HepG2 (cell line): ENCODE measurements around the gene FUT1. TPM values are rescaled to one million over a fixed set of nuclear protein-coding genes. Genes with fewer than 3 reads are reported as not detected.

Experiments
- ATAC-seq: fragments of 200-7000 bp; cut with Tn5 transposase; 3 replicates; pipeline ENCODE4 v1.9.1; 2020; ENCODE audit warnings: mild to moderate bottlenecking, moderate library complexity
- BruUV-seq: library from RNA; stranded (reverse); fragments of 400-500 nt; replicated peaks from 2 replicates; lab custom pipeline; 2021; lab: Mats Ljungman, UMichigan
- CTCF ChIA-PET: fragments of 300-600 bp; formaldehyde crosslinking; extraction: SDS; loops from one replicate; lab custom pipeline; 2021; ENCODE audit warnings: low total read pairs, inconsistent platforms, low intra/inter-chr PET ratio; lab: Yijun Ruan, JAX
- POLR2A ChIA-PET: fragments of 350-600 bp; sonication (Branson Sonifier 250); formaldehyde crosslinking; loops from one replicate; lab custom pipeline; 2020; ENCODE audit warnings: antibody characterized with exemption, inconsistent platforms; lab: Yijun Ruan, JAX
- DNase-seq: peaks from one replicate; pipeline ENCODE4 v3.0.0-alpha.2; 2015; ENCODE audit warnings: low spot score
- FAIRE-seq: peaks from 3 replicates; lab custom pipeline; 2011; peaks lifted over from hg19 to GRCh38; lab: Jason Lieb, UNC
- H2AFZ ChIP-seq: one replicate; pipeline ENCODE4 v1.6.1; 2011; ENCODE audit warnings: low read length, inconsistent platforms
- H3K27ac ChIP-seq: fragments of 300-600 bp; 3 replicates; pipeline ENCODE4 v1.8.0; 2011; ENCODE audit warnings: mixed run types, mild to moderate bottlenecking, mixed read lengths, low read length, inconsistent platforms; ENCODE audit not compliant: insufficient read depth; ENCODE audit errors: extremely low read length
- H3K27me3 ChIP-seq, 2 experiments: fragments of 200-600 bp in 1 of 2; 2 replicates in 1 of 2; 3 replicates in 1 of 2; pipeline versions ENCODE4 v1.6.0 to v1.8.0; 2011; ENCODE audit warnings: low read length in 2 of 2, mild to moderate bottlenecking in 2 of 2, moderate library complexity in 2 of 2, inconsistent platforms in 1 of 2; ENCODE audit not compliant: insufficient read depth in 2 of 2, control insufficient read depth in 1 of 2
- H3K36me3 ChIP-seq, 2 experiments: fragments of 200-600 bp in 1 of 2; replicated peaks in 1 of 2; 2 replicates in 1 of 2; 3 replicates in 1 of 2; pipeline versions ENCODE4 v1.5.1 to v1.8.0; 2011; ENCODE audit warnings: low read length in 2 of 2, inconsistent platforms in 1 of 2; ENCODE audit not compliant: insufficient read depth in 2 of 2, control insufficient read depth in 1 of 2
- H3K4me1 ChIP-seq: 2 replicates; pipeline ENCODE4 v1.5.1; 2012; ENCODE audit warnings: low read length, inconsistent platforms; ENCODE audit not compliant: insufficient read depth
- H3K4me2 ChIP-seq: 2 replicates; pipeline ENCODE4 v1.6.0; 2011; ENCODE audit warnings: low read depth, low read length, inconsistent platforms
- H3K4me3 ChIP-seq, 3 experiments: fragments of 200-600 bp in 1 of 3; sonication (generic), shearing (Covaris generic) in 1 of 3; replicated peaks in 1 of 3; 2 replicates each; pipeline ENCODE4 v1.5.1; 2011 to 2016; ENCODE audit warnings: low read length in 3 of 3, inconsistent platforms in 2 of 3, low read depth in 2 of 3, mild to moderate bottlenecking in 2 of 3, control low read depth in 1 of 3, mixed read lengths in 1 of 3; ENCODE audit not compliant: insufficient read depth in 1 of 3
- H3K79me2 ChIP-seq: one replicate; pipeline ENCODE4 v1.6.1; 2011; ENCODE audit warnings: low read length, inconsistent platforms; ENCODE audit not compliant: insufficient read depth
- H3K9ac ChIP-seq: 2 replicates; pipeline ENCODE4 v1.6.0; 2011; ENCODE audit warnings: mild to moderate bottlenecking, low read depth, low read length, inconsistent platforms; ENCODE audit not compliant: insufficient read depth
- H3K9me3 ChIP-seq: 2 replicates; pipeline ENCODE4 v1.5.1; 2012; ENCODE audit warnings: mild to moderate bottlenecking, low read length
- H4K20me1 ChIP-seq: 2 replicates; pipeline ENCODE4 v1.6.0; 2011; ENCODE audit warnings: inconsistent platforms, mild to moderate bottlenecking, low read length, moderate library complexity; ENCODE audit not compliant: insufficient read depth
- DNMT3B ChIP-seq: conservative IDR thresholded peaks from 2 replicates; pipeline ENCODE4 v1.6.1; 2016; ENCODE audit warnings: missing biosample characterization, control low read depth
- HMGA1 ChIP-seq: sonication (generic); formaldehyde crosslinking; conservative IDR thresholded peaks from 2 replicates; pipeline ENCODE4 v1.4.0; 2020; ENCODE audit warnings: missing genetic modification reagents
- JUNB ChIP-seq: sonication (generic); formaldehyde crosslinking; IDR thresholded peaks from 2 replicates; pipeline ENCODE4 v1.8.0; 2022; ENCODE audit warnings: missing genetic modification reagents, mild to moderate bottlenecking, borderline replicate concordance
- KDM5A ChIP-seq: fragments of 200-600 bp; sonication (generic); IDR thresholded peaks from 2 replicates; pipeline ENCODE4 v1.7.0; 2018; ENCODE audit warnings: antibody characterized with exemption, mild to moderate bottlenecking, low read length, borderline replicate concordance
- MLLT10 ChIP-seq: sonication (generic); formaldehyde crosslinking; IDR thresholded peaks from 2 replicates; pipeline ENCODE4 v1.4.0; 2020; ENCODE audit warnings: missing genetic modification reagents
- MYC ChIP-seq: sonication (generic); formaldehyde crosslinking; IDR thresholded peaks from 2 replicates; pipeline ENCODE4 v1.9.0; 2021; ENCODE audit warnings: missing genetic modification reagents, borderline replicate concordance
- RERE ChIP-seq: IDR thresholded peaks from 2 replicates; pipeline ENCODE4 v1.6.1; 2016; ENCODE audit warnings: low read depth, missing genetic modification reagents, missing compliant biosample characterization
- SCMH1 ChIP-seq: sonication (generic); formaldehyde crosslinking; IDR thresholded peaks from 2 replicates; pipeline ENCODE4 v1.9.0; 2021; ENCODE audit warnings: missing genetic modification reagents, mild to moderate bottlenecking, borderline replicate concordance
- SNAPC2 ChIP-seq: sonication (generic); formaldehyde crosslinking; IDR thresholded peaks from 2 replicates; pipeline ENCODE4 v1.8.1; 2022; ENCODE audit warnings: mild to moderate bottlenecking, missing genetic modification reagents
- STAG1 ChIP-seq: sonication (generic); formaldehyde crosslinking; IDR thresholded peaks from 2 replicates; pipeline ENCODE4 v1.4.0; 2020; ENCODE audit warnings: missing genetic modification reagents
- TFAP4 ChIP-seq: sonication (generic); IDR thresholded peaks from 2 replicates; pipeline ENCODE4 v1.6.1; 2016; ENCODE audit warnings: low read depth, borderline replicate concordance
- ZBTB46 ChIP-seq: sonication (generic); formaldehyde crosslinking; IDR thresholded peaks from 2 replicates; pipeline ENCODE4 v1.4.0; 2020; ENCODE audit warnings: mild to moderate bottlenecking, missing genetic modification reagents, borderline replicate concordance
- ZFP36 ChIP-seq: fragments of 150-350 bp; IDR thresholded peaks from 2 replicates; pipeline ENCODE4 v1.6.1; 2018; ENCODE audit warnings: borderline replicate concordance, low read length, low read depth; ENCODE audit not compliant: partially characterized antibody
- ZFP62 ChIP-seq: sonication (generic); formaldehyde crosslinking; IDR thresholded peaks from 2 replicates; pipeline ENCODE4 v1.4.0; 2020; ENCODE audit warnings: missing genetic modification reagents
- ZNF484 ChIP-seq: sonication (generic); formaldehyde crosslinking; IDR thresholded peaks from 2 replicates; pipeline ENCODE4 v1.5.1; 2020; ENCODE audit warnings: mild to moderate bottlenecking, low read depth, missing genetic modification reagents, borderline replicate concordance
- ZNF510 ChIP-seq: sonication (generic); formaldehyde crosslinking; IDR thresholded peaks from 2 replicates; pipeline ENCODE4 v1.4.0; 2020; ENCODE audit warnings: low read depth, mild to moderate bottlenecking, missing genetic modification reagents
- ZNF558 ChIP-seq: sonication (generic); formaldehyde crosslinking; IDR thresholded peaks from 2 replicates; pipeline ENCODE4 v1.9.0; 2022; ENCODE audit warnings: mild to moderate bottlenecking, missing genetic modification reagents, borderline replicate concordance
- ZSCAN21 ChIP-seq: sonication (generic); formaldehyde crosslinking; IDR thresholded peaks from 2 replicates; pipeline ENCODE4 v1.8.0; 2022; ENCODE audit warnings: mild to moderate bottlenecking, missing genetic modification reagents, moderate library complexity, borderline replicate concordance
- WGBS: methylation state at CpG from one replicate; pipeline ENCODE4 v1.1.6; 2017; ENCODE audit warnings: low lambda C conversion rate; 5-methylcytosine and 5-hydroxymethylcytosine counted together
- in situ Hi-C: cut with HindIII; loops from 2 replicates; pipeline ENCODE4 v1.10.0; 2017; ENCODE audit warnings: low pct_unique_long_range_greater_than_20kb; ENCODE audit not compliant: extremely low pct_ligation_motif_present
- intact Hi-C: fragments of 100-400 bp; cut with micrococcal nuclease; formaldehyde crosslinking; loops from one replicate; pipeline ENCODE4 v1.10.0; 2022; ENCODE audit not compliant: unreplicated experiment
- polyA plus RNA-seq, 8 experiments: library from polyadenylated mRNA; depleted of rRNA in 3 of 8; stranded (reverse) in 7 of 8; unstranded in 1 of 8; fragments of >200 nt; fragmentation: Illumina TruSeq in 4 of 8; extraction: Trizol in 4 of 8; gene quantifications; 2 replicates each; pipeline versions ENCODE4 v1.2.1 to v1.2.3, GENCODE V29; 2011 to 2016; ENCODE audit warnings: low read depth in 4 of 8, missing spikeins in 1 of 8, mixed read lengths in 1 of 8; ENCODE audit not compliant: insufficient read depth in 1 of 8
- total RNA-seq, 5 experiments: library from RNA; depleted of rRNA; stranded (reverse); fragments of >200 nt; fragmentation: Illumina TruSeq; extraction: Trizol; gene quantifications; 2 replicates each; pipeline ENCODE4 v1.2.3, GENCODE V29; 2016; ENCODE audit warnings: low read depth in 1 of 5

Gene FUT1
- total and polyA plus RNA-seq, 2 of the 13 experiments (the other 11 are each of a cell fraction or from before 2014, with no cell fraction given) = 0.07 to 1.1 TPM

GRCh38 chr19:48756686-48757085 lies 4.2 kb upstream of the FUT1 start:
- intact Hi-C loops (no loop called here), in situ Hi-C loops (no loop called here)
- 81% methylated on average over 9 of the region's 9 CpGs for WGBS
- no peak overlapping the region for H3K4me3 ChIP-seq
- no peaks in the 10 kb centered on the region for H3K9me3 ChIP-seq
- ChIA-PET CTCF (no interaction called here), POLR2A (no interaction called here)
- H4K20me1 ChIP-seq = no peaks in the 10 kb centered on the region
- H3K4me1 ChIP-seq = peaks cover 62% of the 10 kb centered on the region
- H3K27me3 ChIP-seq = no peaks in the 10 kb centered on the region
- no peaks in the 10 kb centered on the region for H3K36me3 ChIP-seq
- FAIRE-seq = no peak
- no TSS peak for BruUV-seq
- H3K79me2 ChIP-seq = no peaks in the 10 kb centered on the region
- H2AFZ ChIP-seq = no peak overlapping the region
- DNase-seq = no peak
- no peak overlapping the region for H3K27ac ChIP-seq
- no peak; the same call in 2 of the 3 replicates for ATAC-seq
- H3K4me2 ChIP-seq = no peak overlapping the region
- no peak overlapping the region for H3K9ac ChIP-seq
- no peak for TF ChIP-seq ZNF484 (CRISPR knock-in tag)
- no peak for TF ChIP-seq SNAPC2 (CRISPR knock-in tag)
- TF ChIP-seq ZSCAN21 (CRISPR knock-in tag) = no peak
- TF ChIP-seq JUNB = no peak
- TF ChIP-seq DNMT3B (CRISPR knock-in tag) = no peak
- no peak for TF ChIP-seq KDM5A
- TF ChIP-seq ZBTB46 (CRISPR knock-in tag) = no peak
- no peak for TF ChIP-seq SCMH1 (CRISPR knock-in tag)
- no peak for TF ChIP-seq MLLT10
- no peak for TF ChIP-seq RERE (CRISPR knock-in tag)
- no peak for TF ChIP-seq ZFP62
- TF ChIP-seq HMGA1 (CRISPR knock-in tag) = no peak
- no peak for TF ChIP-seq ZFP36
- TF ChIP-seq ZNF558 = no peak
- no peak for TF ChIP-seq ZNF510 (CRISPR knock-in tag)
- no peak for TF ChIP-seq STAG1
- no peak for TF ChIP-seq TFAP4
- TF ChIP-seq MYC = no peak
